ENCODE data around the gene SRSF9. TPM values are rescaled to one million over a fixed set of nuclear protein-coding genes. Genes with fewer than 3 reads are reported as not detected.

The SRSF9 gene
- polyA plus RNA-seq, 4 donors, result 220 to 249 (median 230) TPM

- DNase-seq (ENCODE audit: low read depth in 4 of 4, low spot score in 3 of 4), result no peak
Measured at GRCh38 chr12:120485961-120486881, 16.7 kb upstream of the SRSF9 start.

- no peak for DNase-seq (ENCODE audit: low read depth in 4 of 4, low spot score in 3 of 4)
Measured at GRCh38 chr12:120483621-120484020, 14.1 kb upstream of the SRSF9 start.

- no peak for DNase-seq (ENCODE audit: low read depth in 4 of 4, low spot score in 3 of 4)
Measured at GRCh38 chr12:120481022-120481767, 11.6 kb upstream of the SRSF9 start.

GRCh38 chr12:120480211-120480610, 10.7 kb upstream of the SRSF9 start:
- no peak for DNase-seq (ENCODE audit: low read depth in 4 of 4, low spot score in 3 of 4)

- DNase-seq (ENCODE audit: low read depth in 4 of 4, low spot score in 3 of 4), result no peak
Measured at GRCh38 chr12:120479458-120479857, 9.9 kb upstream of the SRSF9 start.

- no peak for DNase-seq (ENCODE audit: low read depth in 4 of 4, low spot score in 3 of 4)
Measured at GRCh38 chr12:120475643-120476042, 6.1 kb upstream of the SRSF9 start.

- DNase-seq (ENCODE audit: low read depth in 4 of 4, low spot score in 3 of 4), result no peak
Measured at GRCh38 chr12:120474616-120474960, 5.0 kb upstream of the SRSF9 start.

GRCh38 chr12:120473807-120474615, 4.5 kb upstream of the SRSF9 start:
- no peak for DNase-seq (ENCODE audit: low read depth in 4 of 4, low spot score in 3 of 4)

- DNase-seq (ENCODE audit: low read depth in 4 of 4, low spot score in 3 of 4), result no peak
Measured at GRCh38 chr12:120472521-120472920, 3.0 kb upstream of the SRSF9 start.

- DNase-seq (ENCODE audit: low read depth in 4 of 4, low spot score in 3 of 4), result no peak
Measured at GRCh38 chr12:120470150-120470784, 719 bp upstream of the SRSF9 start.

- DNase-seq (ENCODE audit: low read depth in 4 of 4, low spot score in 3 of 4), result peak in 1 of 4 donors; percentile 27
Measured at GRCh38 chr12:120468821-120469449, 613 bp downstream of the SRSF9 start.

GRCh38 chr12:120468325-120468820, 1.2 kb downstream of the SRSF9 start:
- peak in 1 of 4 donors; percentile 28 for DNase-seq (ENCODE audit: low read depth in 4 of 4, low spot score in 3 of 4)

GRCh38 chr12:120467439-120467838, 2.1 kb downstream of the SRSF9 start:
- no peak for DNase-seq (ENCODE audit: low read depth in 4 of 4, low spot score in 3 of 4)

- no peak for DNase-seq (ENCODE audit: low read depth in 4 of 4, low spot score in 3 of 4)
Measured at GRCh38 chr12:120466560-120467315, 2.8 kb downstream of the SRSF9 start.

- no peak for DNase-seq (ENCODE audit: low read depth in 4 of 4, low spot score in 3 of 4)
Measured at GRCh38 chr12:120465756-120466155, 3.8 kb downstream of the SRSF9 start.

GRCh38 chr12:120463712-120464111, 5.8 kb downstream of the SRSF9 start:
- DNase-seq (ENCODE audit: low read depth in 4 of 4, low spot score in 3 of 4), result no peak

GRCh38 chr12:120462099-120462640, 7.4 kb downstream of the SRSF9 start:
- DNase-seq (ENCODE audit: low read depth in 4 of 4, low spot score in 3 of 4), result no peak

- DNase-seq (ENCODE audit: low read depth in 4 of 4, low spot score in 3 of 4), result no peak
Measured at GRCh38 chr12:120460157-120460556, 9.4 kb downstream of the SRSF9 start.

GRCh38 chr12:120457133-120457532, 12.4 kb downstream of the SRSF9 start:
- no peak for DNase-seq (ENCODE audit: low read depth in 4 of 4, low spot score in 3 of 4)
